Stimulated activated naive CD8-positive, alpha-beta T cell treated with anti-CD3 and anti-CD28 coated beads, Interleukin-15, Interleukin-2, amounts not matched to agents 100 ng/mL and 50 ng/mL, for 24 hours (primary cell): ENCODE data around the gene GRIK2.

Experiments
- H3K27ac Mint-ChIP-seq: one replicate; pipeline ENCODE4 v1.8.0; 2021; ENCODE audit warnings: mild to moderate bottlenecking, mixed read lengths
- H3K27me3 Mint-ChIP-seq: one replicate; pipeline ENCODE4 v1.8.0; 2021; ENCODE audit warnings: mixed read lengths
- H3K36me3 Mint-ChIP-seq: one replicate; pipeline ENCODE4 v1.8.0; 2021; ENCODE audit warnings: low read depth, mixed read lengths
- H3K4me1 Mint-ChIP-seq: one replicate; pipeline ENCODE4 v1.8.0; 2021; ENCODE audit warnings: low read depth, mixed read lengths
- H3K4me3 Mint-ChIP-seq: one replicate; pipeline ENCODE4 v1.8.0; 2021; ENCODE audit warnings: mild to moderate bottlenecking, mixed read lengths
- H3K9me3 Mint-ChIP-seq: one replicate; pipeline ENCODE4 v1.8.0; 2021; ENCODE audit warnings: mixed read lengths

Gene GRIK2

DNA sequence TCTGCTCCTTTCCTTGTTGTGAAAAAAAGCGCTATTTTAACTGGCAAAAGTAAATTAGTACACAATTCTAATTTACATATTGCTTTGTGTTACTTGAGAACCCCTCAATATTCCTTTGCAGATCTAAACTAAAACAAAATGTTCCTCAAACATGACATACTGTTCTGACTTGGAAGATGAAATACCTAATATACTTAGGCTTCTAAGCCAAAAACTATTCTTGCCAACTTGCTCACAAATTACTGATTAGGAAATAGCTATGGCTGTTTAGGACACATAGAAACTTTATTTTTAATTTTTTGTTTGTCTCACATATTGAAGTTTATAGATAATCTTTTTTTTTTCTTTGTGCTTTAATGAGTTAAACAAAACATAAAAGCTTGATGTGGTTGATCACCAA is 542.2 kb downstream of the GRIK2 start:
- no peaks in the 10 kb centered on the region for H3K4me1 Mint-ChIP-seq
- no peaks in the 10 kb centered on the region for H3K36me3 Mint-ChIP-seq
- no peak overlapping the region for H3K27ac Mint-ChIP-seq
- no peaks in the 10 kb centered on the region for H3K27me3 Mint-ChIP-seq
- H3K4me3 Mint-ChIP-seq: no peak overlapping the region
- H3K9me3 Mint-ChIP-seq: no peaks in the 10 kb centered on the region

DNA sequence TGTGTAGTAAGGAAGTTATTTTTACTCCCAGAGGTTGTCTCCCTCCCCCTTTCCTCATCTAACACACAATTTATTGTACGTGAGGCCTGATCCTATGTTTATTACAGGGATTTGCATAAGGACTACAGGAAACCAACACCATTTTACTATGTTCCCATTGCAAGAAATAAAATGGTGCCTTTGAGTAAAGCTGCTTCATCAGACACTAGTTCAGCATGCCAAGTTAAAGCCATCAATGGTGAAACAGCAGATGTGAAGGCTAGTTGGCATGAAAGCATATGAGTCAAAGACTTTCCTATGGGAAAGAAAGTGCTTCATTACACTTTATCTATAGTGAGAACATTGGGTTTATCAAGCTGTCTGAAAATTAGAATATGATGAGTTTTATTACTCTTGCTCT is 543.0 kb downstream of the GRIK2 start:
- H3K4me1 Mint-ChIP-seq: no peaks in the 10 kb centered on the region
- H3K4me3 Mint-ChIP-seq: no peak overlapping the region
- no peaks in the 10 kb centered on the region for H3K27me3 Mint-ChIP-seq
- no peak overlapping the region for H3K27ac Mint-ChIP-seq
- H3K36me3 Mint-ChIP-seq: no peaks in the 10 kb centered on the region
- H3K9me3 Mint-ChIP-seq: no peaks in the 10 kb centered on the region

DNA sequence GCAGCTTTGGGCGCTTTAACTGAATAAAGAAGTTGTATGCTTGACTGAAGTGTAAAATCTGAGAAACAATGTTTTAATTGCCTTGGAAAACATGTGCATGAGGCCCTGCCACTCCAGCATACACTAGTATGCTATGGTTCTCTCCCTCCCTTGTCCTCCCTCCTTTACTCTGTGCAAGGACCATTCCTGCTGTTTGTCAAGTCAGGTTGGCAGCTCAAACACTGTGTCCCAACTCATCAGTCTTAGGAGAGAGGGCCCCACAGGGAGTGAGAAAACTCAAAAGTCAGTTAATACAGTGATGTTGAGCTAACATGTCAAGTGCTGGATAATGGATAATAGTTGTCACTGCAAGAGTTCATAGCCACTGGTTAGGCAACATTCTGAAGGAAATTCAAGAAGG is 543.6 kb downstream of the GRIK2 start:
- Mint-ChIP-seq H3K27me3 (no peaks in the 10 kb centered on the region), H3K4me3 (no peak overlapping the region), H3K27ac (no peak overlapping the region), H3K9me3 (no peaks in the 10 kb centered on the region), H3K36me3 (no peaks in the 10 kb centered on the region), H3K4me1 (no peaks in the 10 kb centered on the region)

DNA sequence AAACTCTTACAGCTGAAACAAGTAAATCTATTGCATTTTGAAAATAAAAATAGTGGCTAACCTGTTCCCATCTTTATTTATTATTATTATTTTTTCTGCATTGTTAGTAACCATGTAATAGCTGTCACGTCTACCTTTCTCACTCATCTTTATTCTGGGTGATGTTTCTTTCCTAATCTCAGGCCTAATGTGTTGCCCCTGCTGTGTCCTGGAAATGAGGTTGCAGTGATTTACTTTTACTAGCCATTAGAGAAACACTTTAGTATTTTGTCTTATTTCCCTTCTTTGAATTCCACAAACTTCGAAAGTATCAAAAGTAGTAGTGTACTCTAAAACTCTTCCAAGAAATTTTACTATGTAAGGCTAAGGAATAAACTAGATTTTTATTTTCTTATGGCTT is 546.9 kb downstream of the GRIK2 start:
- H3K27me3 Mint-ChIP-seq: no peaks in the 10 kb centered on the region
- peaks cover 13% of the 10 kb centered on the region for H3K9me3 Mint-ChIP-seq
- no peak overlapping the region for H3K27ac Mint-ChIP-seq
- H3K4me3 Mint-ChIP-seq: no peak overlapping the region
- H3K4me1 Mint-ChIP-seq: no peaks in the 10 kb centered on the region
- H3K36me3 Mint-ChIP-seq: no peaks in the 10 kb centered on the region

DNA sequence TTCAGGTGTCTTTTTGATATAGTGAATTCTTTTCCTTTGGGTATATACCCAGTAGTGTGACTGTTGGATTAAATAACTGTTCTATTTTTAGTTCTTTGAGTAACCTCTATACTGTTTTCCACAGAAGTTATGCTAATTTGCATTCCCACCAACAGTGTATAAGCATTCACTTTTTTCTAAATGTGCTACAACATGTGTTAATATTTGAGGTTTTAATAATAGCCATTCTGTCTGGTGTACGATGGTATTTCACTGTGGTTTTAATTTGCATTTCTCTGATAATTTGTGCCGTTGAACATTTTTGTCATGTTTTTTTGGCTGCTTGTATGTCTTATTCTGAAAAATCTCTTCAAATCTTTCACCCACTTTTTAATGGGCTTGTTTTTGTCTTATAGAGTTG is 563.5 kb downstream of the GRIK2 start:
- no peak overlapping the region for H3K4me3 Mint-ChIP-seq
- no peak overlapping the region for H3K27ac Mint-ChIP-seq
- no peaks in the 10 kb centered on the region for H3K4me1 Mint-ChIP-seq
- no peaks in the 10 kb centered on the region for H3K27me3 Mint-ChIP-seq
- H3K36me3 Mint-ChIP-seq: no peaks in the 10 kb centered on the region
- peaks cover 11% of the 10 kb centered on the region for H3K9me3 Mint-ChIP-seq

DNA sequence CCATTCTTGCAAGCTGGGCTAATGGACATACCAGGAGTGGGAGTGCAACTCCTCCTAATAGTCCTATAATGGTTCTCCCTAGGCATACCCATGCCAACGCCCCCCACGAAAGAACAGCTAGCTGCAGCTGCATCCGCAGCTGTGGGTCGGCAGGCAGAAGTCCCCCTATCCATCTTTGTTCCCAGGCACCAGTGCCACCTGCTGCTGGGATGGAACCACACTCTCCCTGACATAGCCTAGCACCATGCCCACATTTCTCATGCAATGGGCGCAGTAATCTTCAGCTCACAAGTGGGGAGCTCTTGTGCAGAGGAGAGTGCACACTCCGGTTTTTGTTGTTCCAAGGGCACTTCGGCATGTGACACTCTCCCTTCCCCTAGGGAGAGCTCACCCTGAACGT is 567.8 kb downstream of the GRIK2 start:
- H3K4me3 Mint-ChIP-seq: no peak overlapping the region
- no peaks in the 10 kb centered on the region for H3K4me1 Mint-ChIP-seq
- H3K36me3 Mint-ChIP-seq: no peaks in the 10 kb centered on the region
- H3K9me3 Mint-ChIP-seq: peaks cover 11% of the 10 kb centered on the region
- no peaks in the 10 kb centered on the region for H3K27me3 Mint-ChIP-seq
- no peak overlapping the region for H3K27ac Mint-ChIP-seq

DNA sequence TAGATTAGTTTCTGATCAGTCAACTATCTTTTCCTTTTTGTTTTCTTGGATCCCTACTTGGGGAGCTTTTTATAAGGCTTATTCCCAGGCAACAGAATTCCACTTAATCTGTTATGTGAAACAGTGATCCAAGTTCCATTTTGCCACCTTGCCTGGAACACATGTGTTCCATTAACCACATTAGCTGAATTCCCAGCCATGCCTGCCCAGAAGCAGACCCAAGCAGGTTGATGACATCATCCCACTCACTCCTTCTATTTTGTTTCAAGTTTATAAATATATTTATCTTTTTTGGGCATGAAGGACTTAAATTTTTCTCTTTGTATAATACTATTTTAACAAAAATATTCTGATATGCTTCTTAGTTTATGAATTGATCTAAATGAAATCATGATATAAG is 587.4 kb downstream of the GRIK2 start:
- H3K4me1 Mint-ChIP-seq: no peaks in the 10 kb centered on the region
- H3K9me3 Mint-ChIP-seq: peaks cover 7% of the 10 kb centered on the region
- H3K4me3 Mint-ChIP-seq: no peak overlapping the region
- no peaks in the 10 kb centered on the region for H3K27me3 Mint-ChIP-seq
- H3K36me3 Mint-ChIP-seq: no peaks in the 10 kb centered on the region
- H3K27ac Mint-ChIP-seq: no peak overlapping the region

DNA sequence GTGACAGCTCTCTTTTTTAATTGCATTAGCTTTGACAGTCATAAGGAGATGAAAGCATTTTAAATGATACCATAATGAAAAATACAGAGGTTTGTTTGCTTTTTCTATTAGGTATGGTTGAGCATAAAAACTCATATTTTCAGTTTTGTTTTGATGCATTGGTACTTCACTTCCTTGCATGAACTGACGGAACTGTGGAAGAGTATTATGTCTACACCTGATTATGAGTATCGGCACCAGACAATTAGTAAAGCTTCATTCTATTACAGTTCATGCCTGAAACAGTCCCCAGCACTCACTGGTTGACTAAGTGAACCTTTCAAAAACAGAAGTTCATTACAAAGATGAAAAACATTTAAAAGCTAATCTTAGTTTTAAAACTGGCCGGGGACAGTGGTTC is 593.0 kb downstream of the GRIK2 start:
- H3K4me1 Mint-ChIP-seq: no peaks in the 10 kb centered on the region
- H3K36me3 Mint-ChIP-seq: no peaks in the 10 kb centered on the region
- no peaks in the 10 kb centered on the region for H3K27me3 Mint-ChIP-seq
- peaks cover 3% of the 10 kb centered on the region for H3K9me3 Mint-ChIP-seq
- no peak overlapping the region for H3K27ac Mint-ChIP-seq
- no peak overlapping the region for H3K4me3 Mint-ChIP-seq

DNA sequence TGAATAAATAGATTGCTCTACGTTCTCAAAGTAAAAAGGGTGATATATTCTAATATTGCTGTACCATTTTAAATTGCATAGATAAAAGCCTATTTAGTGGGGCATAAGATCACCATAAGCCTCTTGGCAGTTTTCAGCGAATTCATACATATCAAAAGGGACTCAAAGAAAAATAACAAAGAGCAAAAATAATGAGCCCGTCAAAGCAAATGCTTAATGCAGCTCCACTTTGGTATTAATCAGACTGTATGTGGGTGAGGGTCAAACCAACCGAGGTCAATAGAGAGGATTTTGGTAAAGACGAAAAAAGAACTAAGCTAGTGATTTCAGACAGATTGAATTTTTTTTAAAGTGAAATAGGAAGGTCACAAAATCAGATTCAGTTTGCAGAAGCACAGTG is 598.8 kb downstream of the GRIK2 start:
- Mint-ChIP-seq H3K4me3 (no peak overlapping the region), H3K9me3 (no peaks in the 10 kb centered on the region), H3K27me3 (no peaks in the 10 kb centered on the region), H3K36me3 (no peaks in the 10 kb centered on the region), H3K27ac (no peak overlapping the region), H3K4me1 (no peaks in the 10 kb centered on the region)

DNA sequence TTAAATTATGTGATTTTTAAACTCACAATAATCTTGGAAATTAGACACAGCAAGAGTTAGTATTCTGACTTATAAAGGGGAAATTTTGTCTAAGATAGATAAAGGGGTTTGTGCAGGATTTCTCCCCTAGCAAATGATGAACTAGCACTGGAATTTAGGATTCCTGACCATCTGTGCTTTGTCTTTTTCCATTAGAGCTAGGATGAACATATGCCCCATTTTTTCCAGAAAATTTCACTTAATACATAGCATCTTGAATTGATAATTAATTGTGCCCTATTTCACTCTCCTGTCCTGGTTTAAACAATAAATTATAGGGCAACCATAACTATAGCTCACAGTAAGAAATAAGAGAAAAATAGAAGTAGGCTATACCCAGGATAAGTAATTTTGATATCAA is 601.0 kb downstream of the GRIK2 start:
- no peak overlapping the region for H3K27ac Mint-ChIP-seq
- H3K27me3 Mint-ChIP-seq: no peaks in the 10 kb centered on the region
- H3K4me1 Mint-ChIP-seq: no peaks in the 10 kb centered on the region
- no peaks in the 10 kb centered on the region for H3K9me3 Mint-ChIP-seq
- H3K36me3 Mint-ChIP-seq: no peaks in the 10 kb centered on the region
- H3K4me3 Mint-ChIP-seq: no peak overlapping the region

DNA sequence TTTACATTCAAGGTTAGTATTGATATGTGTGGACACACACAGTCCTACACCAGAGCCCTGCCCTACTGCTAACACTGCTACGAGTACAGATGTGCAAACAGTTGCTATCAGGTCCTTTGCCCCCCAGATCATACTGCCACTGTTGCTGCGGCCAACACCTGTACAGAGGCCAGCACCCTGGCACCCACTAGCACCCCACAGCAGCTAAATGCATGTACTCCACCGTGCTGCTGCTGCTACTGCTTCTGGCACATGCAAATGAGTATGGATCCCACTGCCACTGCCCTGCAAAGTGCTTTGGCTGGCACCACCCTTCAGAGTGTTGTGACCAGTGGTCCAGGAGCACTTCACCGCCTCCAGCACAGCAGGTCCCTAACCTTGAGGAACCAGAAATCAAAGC is 621.9 kb downstream of the GRIK2 start:
- no peaks in the 10 kb centered on the region for H3K4me1 Mint-ChIP-seq
- no peak overlapping the region for H3K27ac Mint-ChIP-seq
- H3K9me3 Mint-ChIP-seq: peaks cover 13% of the 10 kb centered on the region
- H3K4me3 Mint-ChIP-seq: no peak overlapping the region
- no peaks in the 10 kb centered on the region for H3K36me3 Mint-ChIP-seq
- no peaks in the 10 kb centered on the region for H3K27me3 Mint-ChIP-seq

DNA sequence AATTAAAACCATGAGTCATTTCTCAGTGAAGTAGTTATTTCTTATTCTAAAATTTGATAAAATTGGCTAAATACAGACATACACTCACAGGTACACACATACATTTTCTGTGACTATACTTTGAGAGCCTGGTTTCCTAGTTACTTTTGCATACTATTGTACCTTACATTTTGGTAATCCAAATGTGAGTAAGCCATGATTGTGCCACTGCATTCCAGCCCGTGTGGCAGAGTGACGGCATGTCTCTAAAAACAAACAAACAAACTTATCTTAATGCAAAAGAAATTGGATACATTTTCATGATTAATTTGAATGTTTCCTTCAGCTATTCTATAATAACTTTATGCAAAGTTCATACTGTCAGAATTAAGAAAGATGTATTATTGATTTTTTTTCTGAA is 628.8 kb downstream of the GRIK2 start:
- no peak overlapping the region for H3K27ac Mint-ChIP-seq
- no peak overlapping the region for H3K4me3 Mint-ChIP-seq
- H3K4me1 Mint-ChIP-seq: no peaks in the 10 kb centered on the region
- H3K36me3 Mint-ChIP-seq: no peaks in the 10 kb centered on the region
- H3K9me3 Mint-ChIP-seq: peaks cover 6% of the 10 kb centered on the region
- H3K27me3 Mint-ChIP-seq: no peaks in the 10 kb centered on the region

DNA sequence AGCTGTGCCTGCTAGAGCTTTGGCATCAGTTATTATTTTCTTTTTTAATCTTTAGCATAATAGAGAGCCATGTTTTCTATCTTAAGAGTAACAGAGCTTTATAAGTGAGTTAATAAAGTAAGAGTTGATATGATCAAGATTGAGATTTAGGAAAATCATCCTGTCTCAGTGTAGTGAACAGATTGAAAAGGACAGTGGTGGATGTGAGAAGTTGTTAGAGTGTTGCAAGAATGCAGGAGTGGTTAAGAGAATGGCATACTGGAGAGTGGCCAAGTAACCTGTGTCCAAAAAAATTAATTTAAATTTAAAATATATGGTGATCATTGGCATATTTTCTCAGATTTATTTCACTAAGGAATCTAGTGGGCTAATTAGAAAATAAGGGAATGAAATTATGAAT is 629.3 kb downstream of the GRIK2 start:
- no peaks in the 10 kb centered on the region for H3K36me3 Mint-ChIP-seq
- no peaks in the 10 kb centered on the region for H3K4me1 Mint-ChIP-seq
- peaks cover 3% of the 10 kb centered on the region for H3K9me3 Mint-ChIP-seq
- no peak overlapping the region for H3K27ac Mint-ChIP-seq
- H3K4me3 Mint-ChIP-seq: no peak overlapping the region
- no peaks in the 10 kb centered on the region for H3K27me3 Mint-ChIP-seq

DNA sequence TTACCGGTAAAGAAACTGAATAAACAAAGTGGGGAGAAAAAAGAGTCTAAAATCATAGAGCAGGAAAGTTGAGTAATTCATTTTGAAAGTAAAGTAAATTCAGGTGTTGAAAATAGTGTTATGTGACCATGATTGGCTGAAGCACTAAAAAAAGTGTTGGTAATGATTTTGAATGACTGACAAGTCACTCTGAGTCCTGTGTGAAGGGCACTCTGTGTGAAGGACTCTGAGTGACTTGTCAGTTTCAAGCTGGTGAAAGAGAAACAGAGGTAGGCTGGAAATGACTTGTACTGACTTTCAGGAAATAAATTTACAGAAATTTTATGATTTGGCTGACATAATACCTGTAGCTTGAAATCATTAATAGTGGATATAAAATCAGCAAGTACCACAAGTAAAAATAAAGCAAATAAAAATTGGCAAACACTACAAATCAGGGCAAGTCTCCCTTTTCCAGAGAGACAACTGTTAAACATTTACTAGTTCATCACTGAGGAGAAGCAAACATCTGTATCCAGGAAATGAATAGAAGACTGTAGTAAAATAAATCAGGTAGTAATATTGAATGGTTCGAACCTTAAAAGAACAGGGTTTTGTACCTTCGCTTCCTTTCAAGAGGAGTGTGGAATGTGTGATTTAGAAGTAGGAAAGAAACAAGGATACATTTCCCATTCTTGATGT is 630.6 kb downstream of the GRIK2 start:
- Mint-ChIP-seq H3K27me3 (no peaks in the 10 kb centered on the region), H3K4me3 (no peak overlapping the region), H3K9me3 (no peaks in the 10 kb centered on the region), H3K4me1 (no peaks in the 10 kb centered on the region), H3K27ac (no peak overlapping the region), H3K36me3 (no peaks in the 10 kb centered on the region)

DNA sequence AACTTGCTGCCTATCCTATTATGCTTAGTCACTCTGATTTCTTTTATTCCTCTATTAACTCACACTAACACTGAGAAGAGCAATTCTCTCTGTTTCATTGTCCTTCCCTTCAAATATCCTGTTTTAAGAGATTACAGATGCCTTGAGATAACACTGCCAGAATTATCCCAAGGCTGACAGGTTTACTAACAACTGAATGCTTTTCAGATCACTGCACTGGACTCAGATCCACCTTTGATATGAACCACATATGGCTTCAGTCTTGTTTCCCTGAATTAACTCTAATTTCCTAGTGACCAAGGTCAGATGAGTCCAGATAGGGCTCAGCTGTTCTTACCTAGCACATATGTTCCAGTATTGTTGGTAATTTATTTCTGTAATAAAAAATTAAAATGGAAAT is 633.1 kb downstream of the GRIK2 start:
- Mint-ChIP-seq H3K9me3 (no peaks in the 10 kb centered on the region), H3K4me3 (no peak overlapping the region), H3K27ac (no peak overlapping the region), H3K4me1 (no peaks in the 10 kb centered on the region), H3K27me3 (no peaks in the 10 kb centered on the region), H3K36me3 (no peaks in the 10 kb centered on the region)

DNA sequence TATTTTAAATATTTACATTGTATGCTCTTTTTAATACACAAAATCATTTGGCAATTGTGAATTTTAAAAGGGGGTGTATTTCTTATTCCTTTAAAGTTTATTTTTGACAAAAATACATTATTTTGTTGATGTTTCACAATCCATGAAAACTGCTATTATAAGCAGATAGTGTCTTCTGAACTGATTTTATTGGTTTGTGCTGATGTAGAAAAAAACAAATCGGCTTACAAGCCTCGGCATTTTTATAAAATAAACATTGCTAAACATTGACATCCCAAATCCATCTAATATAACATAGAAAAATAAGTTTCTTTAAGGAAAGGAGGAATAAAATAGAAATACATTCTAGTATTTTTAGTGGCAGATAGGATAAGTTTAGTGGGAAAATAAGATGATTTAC is 634.7 kb downstream of the GRIK2 start:
- Mint-ChIP-seq H3K4me3 (no peak overlapping the region), H3K27me3 (no peaks in the 10 kb centered on the region), H3K36me3 (no peaks in the 10 kb centered on the region), H3K27ac (no peak overlapping the region), H3K9me3 (no peaks in the 10 kb centered on the region), H3K4me1 (no peaks in the 10 kb centered on the region)
